ENCODE data around the gene KLK15.

The KLK15 gene

GRCh38 chr19:50777830-50778303 lies 55.5 kb downstream of the KLK15 start:
- no peak for DNase-seq (ENCODE audit: extremely low read depth in 1 of 2, low read depth in 1 of 2)

DNA sequence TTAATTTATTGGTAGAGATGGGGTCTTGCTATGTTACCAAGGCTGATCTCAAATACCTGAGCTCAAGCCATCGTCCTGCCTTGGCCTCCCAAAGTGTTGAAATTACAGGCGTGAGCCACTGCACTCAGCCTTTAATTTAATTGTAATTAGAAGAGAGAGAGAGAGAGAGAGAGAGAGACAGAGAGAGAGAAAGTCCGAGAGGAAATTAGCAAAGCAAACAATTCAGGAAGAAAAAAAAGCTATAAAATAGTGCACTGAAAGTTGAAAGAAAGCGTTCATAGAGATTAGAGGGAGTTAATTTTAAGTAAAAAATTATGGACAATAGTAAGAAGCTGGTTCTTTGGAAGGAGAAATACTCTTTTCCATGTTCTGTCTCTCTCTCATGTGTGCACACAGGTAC lies 56.1 kb downstream of the KLK15 start:
- DNase-seq (ENCODE audit: extremely low read depth in 1 of 2, low read depth in 1 of 2) = no peak

DNA sequence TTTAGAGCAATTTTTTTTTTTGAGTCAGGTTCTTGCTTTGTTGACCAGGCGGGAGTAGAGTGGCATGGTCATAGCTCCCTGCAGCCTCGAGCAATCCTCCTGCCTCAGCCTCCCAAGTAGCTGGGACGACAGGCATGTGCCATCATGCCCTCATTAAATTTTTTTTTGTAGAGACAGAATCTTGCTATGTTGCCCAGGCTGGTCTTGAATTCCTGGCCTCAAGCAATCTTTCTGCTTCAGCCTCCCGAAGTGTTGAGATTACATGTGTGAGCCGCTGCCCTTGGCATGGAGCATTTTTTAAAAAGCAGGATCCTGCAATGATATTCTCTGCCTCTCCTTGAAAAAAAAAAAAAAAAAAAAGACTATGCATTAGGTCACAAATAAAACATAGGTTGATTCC lies 57.2 kb downstream of the KLK15 start:
- no peak for DNase-seq (ENCODE audit: extremely low read depth in 1 of 2, low read depth in 1 of 2)

Measured in stimulated activated CD8-positive, alpha-beta memory T cell treated with anti-CD3 and anti-CD28 coated beads, Interleukin-7, amount 100 ng/mL, for 48 hours (primary cell).